HS-5 (cell line): ENCODE results near the gene CDCA5.

Source experiments
- DNase-seq: peaks from one replicate; pipeline ENCODE4 v3.0.0-alpha.2; 2012; ENCODE audit warnings: low read depth

Gene CDCA5

GRCh38 chr11:65071907-65072630 lies 11.8 kb downstream of the CDCA5 start:
- DNase-seq = no peak

- no peak for DNase-seq
Measured at GRCh38 chr11:65069217-65069616, 14.6 kb downstream of the CDCA5 start.

- DNase-seq = no peak
Measured at GRCh38 chr11:65067446-65067845, 16.4 kb downstream of the CDCA5 start.

GRCh38 chr11:65066805-65067291 lies 17.0 kb downstream of the CDCA5 start:
- no peak for DNase-seq

- DNase-seq = no peak
Measured at GRCh38 chr11:65066315-65066714, 17.5 kb downstream of the CDCA5 start.

- DNase-seq = no peak
Measured at GRCh38 chr11:65065851-65066250, 18.0 kb downstream of the CDCA5 start.

GRCh38 chr11:65064847-65065240 lies 19.0 kb downstream of the CDCA5 start:
- no peak for DNase-seq

- no peak for DNase-seq
Measured at GRCh38 chr11:65063532-65063931, 20.3 kb downstream of the CDCA5 start.

- DNase-seq = no peak
Measured at GRCh38 chr11:65060913-65061408, 22.9 kb downstream of the CDCA5 start.

- DNase-seq = no peak
Measured at GRCh38 chr11:65059959-65060824, 23.6 kb downstream of the CDCA5 start.

- no peak for DNase-seq
Measured at GRCh38 chr11:65059523-65059922, 24.3 kb downstream of the CDCA5 start.

- DNase-seq = no peak
Measured at GRCh38 chr11:65058419-65059054, 25.3 kb downstream of the CDCA5 start, which contains the start of gene NAALADL1. TSS of gene NAALADL1 (minus strand) at chr11:65058553. CDS start at chr11:65058521, 32 bp downstream.

- DNase-seq = no peak
Measured at GRCh38 chr11:65058012-65058411, 25.8 kb downstream of the CDCA5 start.

GRCh38 chr11:65057526-65057925 lies 26.3 kb downstream of the CDCA5 start:
- no peak for DNase-seq

- DNase-seq = no peak
Measured at GRCh38 chr11:65056999-65057398, 26.8 kb downstream of the CDCA5 start.

GRCh38 chr11:65055538-65055937 lies 28.3 kb downstream of the CDCA5 start:
- DNase-seq = no peak

- no peak for DNase-seq
Measured at GRCh38 chr11:65053827-65054508, 29.9 kb downstream of the CDCA5 start.

- DNase-seq = no peak
Measured at GRCh38 chr11:65051398-65051858, 32.4 kb downstream of the CDCA5 start.

GRCh38 chr11:65047581-65048422 lies 36.0 kb downstream of the CDCA5 start:
- DNase-seq = no peak

GRCh38 chr11:65045728-65046127 lies 38.1 kb downstream of the CDCA5 start:
- DNase-seq = no peak

- DNase-seq = no peak
Measured at GRCh38 chr11:65045061-65045460, 38.8 kb downstream of the CDCA5 start.
